Choroid plexus epithelial cell (primary cell): ENCODE data around the gene GMDS.

Source experiments
- DNase-seq: peaks from one replicate; pipeline ENCODE4 v3.0.0-alpha.2; 2010; ENCODE audit warnings: low read depth
- H3K4me3 ChIP-seq: 2 replicates; pipeline ENCODE4 v1.5.1; 2011; ENCODE audit warnings: low read depth, mild to moderate bottlenecking, control low read depth, low read length, moderate library complexity
- TF ChIP-seq, protein P1 (sequence below): conservative IDR thresholded peaks from 2 replicates; pipeline ENCODE4 v1.5.1; 2011; ENCODE audit warnings: low read depth, mild to moderate bottlenecking, control low read depth, inconsistent platforms, low read length, moderate library complexity

The GMDS gene

DNA sequence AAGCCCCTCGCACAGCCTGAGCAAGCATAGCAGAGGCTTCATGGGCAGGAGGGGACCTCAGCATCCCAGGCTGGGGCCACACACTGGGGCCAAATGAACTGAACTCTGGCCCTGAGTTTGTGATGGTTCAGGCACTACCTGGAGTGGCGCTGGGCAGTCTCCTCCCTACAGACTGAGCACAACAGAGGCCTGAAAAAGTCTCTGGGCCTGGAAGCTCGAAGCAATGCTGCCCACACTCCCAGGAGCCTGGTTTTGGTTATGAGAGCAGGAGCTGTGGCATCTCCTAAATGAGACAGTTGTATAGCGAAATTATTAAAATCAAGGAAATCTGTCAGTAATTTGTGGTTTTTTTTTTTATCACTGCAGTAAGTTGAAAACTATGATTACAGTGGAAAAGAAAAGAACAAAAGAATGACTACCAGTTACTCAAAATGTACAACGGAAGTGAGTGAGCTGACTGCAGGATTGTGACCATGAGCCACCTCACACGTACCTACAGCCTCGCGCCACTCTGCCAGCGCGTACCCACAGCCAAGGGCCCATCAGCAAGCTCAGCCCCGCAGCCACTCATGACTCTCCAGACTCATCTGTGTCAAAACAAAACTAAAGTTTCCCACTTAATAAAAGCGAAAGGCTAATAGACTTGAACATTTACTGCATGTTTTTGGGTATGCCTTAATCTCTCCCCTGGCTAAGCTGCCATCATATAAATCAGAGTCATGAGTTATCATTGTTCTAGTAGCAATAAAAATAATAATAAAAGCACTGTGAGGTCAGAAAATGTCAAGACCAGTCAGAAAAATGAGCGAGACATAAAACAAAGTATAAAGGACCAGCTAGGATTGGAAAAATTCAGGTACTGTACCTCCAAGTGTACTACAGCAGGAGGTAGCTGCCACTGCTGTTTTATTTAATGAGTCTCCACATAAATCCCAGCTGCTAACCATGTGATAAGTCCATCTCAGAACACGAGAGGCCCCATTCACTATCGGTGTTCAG is 458.7 kb downstream of the GMDS start:
- TF ChIP-seq, protein P1, sequence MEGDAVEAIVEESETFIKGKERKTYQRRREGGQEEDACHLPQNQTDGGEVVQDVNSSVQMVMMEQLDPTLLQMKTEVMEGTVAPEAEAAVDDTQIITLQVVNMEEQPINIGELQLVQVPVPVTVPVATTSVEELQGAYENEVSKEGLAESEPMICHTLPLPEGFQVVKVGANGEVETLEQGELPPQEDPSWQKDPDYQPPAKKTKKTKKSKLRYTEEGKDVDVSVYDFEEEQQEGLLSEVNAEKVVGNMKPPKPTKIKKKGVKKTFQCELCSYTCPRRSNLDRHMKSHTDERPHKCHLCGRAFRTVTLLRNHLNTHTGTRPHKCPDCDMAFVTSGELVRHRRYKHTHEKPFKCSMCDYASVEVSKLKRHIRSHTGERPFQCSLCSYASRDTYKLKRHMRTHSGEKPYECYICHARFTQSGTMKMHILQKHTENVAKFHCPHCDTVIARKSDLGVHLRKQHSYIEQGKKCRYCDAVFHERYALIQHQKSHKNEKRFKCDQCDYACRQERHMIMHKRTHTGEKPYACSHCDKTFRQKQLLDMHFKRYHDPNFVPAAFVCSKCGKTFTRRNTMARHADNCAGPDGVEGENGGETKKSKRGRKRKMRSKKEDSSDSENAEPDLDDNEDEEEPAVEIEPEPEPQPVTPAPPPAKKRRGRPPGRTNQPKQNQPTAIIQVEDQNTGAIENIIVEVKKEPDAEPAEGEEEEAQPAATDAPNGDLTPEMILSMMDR = no peak
- DNase-seq = no peak
- no peak overlapping the region for H3K4me3 ChIP-seq

DNA sequence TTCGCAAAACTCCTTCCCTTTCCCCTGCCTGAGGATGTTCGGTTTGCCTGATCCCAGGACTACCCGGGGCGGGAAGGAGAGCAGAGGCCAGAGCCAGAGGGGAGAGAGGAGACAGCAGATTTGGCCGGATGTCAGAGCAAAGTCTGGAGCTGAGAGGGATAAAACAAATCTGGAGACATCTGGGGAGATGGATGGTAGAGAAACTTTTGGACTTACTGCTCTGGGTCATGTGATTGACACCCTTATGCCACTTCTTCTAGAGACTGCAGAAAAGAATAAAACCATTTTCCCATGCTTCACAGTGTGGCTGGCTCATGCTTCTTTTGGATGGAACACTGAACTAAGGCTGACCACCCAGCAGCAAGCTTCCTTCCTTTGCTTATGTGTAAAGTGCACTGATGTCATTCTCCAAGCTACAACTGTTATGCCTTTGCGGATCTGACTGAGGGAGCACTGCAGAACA is 461.0 kb downstream of the GMDS start:
- TF ChIP-seq, protein P1 = no peak
- no peak overlapping the region for H3K4me3 ChIP-seq
- peak; percentile 47 for DNase-seq

DNA sequence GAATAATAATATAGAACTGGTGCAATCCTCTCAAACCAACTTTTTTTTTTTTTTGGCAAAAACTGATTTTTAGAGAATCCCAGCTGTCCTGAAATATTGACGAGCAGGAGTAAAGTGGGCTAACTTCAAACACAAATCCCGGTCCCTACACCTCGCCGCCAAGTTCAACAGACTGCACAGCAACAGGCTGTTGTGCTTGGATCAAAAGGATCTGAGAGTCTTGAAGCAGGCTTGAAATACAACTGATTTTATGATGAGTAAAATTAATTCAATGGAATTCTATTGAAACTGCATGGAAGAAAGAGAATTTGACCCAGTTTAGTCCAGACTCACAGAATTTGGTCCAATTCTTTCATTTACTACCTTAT is 463.6 kb downstream of the GMDS start:
- DNase-seq = no peak
- TF ChIP-seq, protein P1 = no peak

DNA sequence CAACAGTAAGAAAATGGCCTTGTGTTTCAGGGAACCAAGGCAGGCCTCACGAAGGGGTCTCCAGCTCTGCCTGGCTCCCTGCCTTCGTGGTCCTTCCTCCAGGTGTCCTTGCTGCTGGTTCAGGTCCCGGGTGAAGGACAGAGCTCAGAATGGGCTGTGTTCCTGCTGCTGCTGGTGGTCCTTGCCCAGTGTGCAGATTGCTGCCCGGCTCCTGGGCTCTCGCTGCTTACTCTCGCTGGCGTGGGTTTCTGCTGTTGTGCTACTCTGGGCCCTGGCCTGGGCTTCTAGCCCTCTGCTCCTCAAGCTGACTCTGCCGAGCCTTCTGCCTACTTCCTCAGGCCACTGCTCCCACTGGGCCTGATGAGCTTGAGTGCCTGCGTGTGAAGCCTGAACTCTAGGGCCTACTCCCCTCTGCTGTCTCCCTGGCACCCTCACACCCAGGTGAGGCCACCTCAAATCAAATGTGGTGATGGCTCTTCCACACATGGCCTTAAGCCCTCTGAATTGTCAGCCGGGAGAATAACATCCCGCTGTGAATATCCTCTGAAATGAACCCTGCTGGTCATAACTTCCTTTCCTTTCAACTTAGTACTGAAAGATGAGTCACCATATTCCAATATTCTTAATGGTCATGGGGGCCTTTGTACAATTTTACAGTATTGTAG is 464.1 kb downstream of the GMDS start:
- TF ChIP-seq, protein P1 = no peak
- DNase-seq = peak; percentile 71

More for the DNA sequence above, 463.6 kb downstream of the GMDS start:
- no peak overlapping the region for H3K4me3 ChIP-seq

DNA sequence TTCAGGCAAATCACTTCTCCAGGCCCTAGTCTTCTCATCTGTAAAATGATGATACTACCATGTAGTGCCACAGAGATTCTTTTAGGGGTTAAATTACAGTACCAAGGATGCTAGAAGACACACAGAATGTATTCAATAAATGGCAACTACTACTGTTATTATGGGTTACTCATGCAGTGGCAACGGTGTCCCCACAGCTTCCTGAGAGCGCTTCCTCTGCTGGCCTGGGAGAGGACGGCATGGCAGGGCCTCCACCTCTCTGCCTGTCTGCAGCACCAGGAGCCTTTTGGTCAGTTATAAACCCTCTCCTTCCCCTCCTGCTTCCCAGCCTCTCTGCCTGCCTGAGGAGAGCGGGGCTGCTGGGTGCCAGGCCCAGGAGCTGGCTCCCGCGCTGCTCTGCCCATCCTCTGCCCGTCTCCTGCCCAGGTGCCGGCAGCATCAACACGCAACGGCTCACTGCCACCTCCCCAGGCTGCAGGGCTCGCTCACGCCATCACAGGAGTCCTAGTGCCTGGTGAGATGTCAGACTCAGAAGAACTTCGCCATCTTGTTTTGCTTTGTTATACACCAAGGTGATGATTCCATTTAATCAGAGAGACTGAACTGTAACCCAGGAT is 465.0 kb downstream of the GMDS start:
- no peak for DNase-seq
- TF ChIP-seq, protein P1 = no peak

More for the DNA sequence above, 464.1 kb downstream of the GMDS start:
- H3K4me3 ChIP-seq = no peak overlapping the region

DNA sequence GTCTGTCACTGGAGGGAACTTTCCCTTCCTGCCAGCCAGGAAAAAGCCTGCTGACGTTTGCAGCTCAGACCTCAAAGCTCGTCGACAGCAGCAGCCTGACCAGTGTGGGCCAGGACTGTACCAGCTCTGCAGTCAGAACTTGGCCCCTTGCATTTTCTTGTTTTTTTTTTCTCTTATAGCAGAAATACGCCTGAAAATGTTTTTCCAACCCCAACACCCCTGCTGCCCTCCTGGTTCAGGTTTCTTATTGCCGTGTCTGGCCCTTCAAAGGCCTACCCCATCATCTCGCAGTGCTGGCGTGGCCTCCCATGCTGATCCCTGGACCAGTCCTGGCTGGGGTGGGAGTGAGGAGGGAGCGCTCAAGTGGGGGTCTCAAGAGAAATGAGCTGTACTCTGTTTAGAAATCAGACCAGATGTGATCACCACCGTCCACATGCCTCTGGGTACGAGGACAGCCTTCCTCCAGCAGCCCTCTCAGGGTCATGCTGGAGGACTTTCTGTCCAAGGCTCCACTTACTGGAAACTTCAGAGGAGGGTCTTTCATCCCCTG is 466.6 kb downstream of the GMDS start:
- no peak overlapping the region for H3K4me3 ChIP-seq
- no peak for DNase-seq
- TF ChIP-seq, protein P1 = no peak

More for the DNA sequence above, 465.0 kb downstream of the GMDS start:
- no peak overlapping the region for H3K4me3 ChIP-seq
